SK-N-SH (cell line): ENCODE results near the gene STPG1. TPM values are rescaled to one million over a fixed set of nuclear protein-coding genes. Genes with fewer than 3 reads are reported as not detected.

Experiments
- CTCF ChIA-PET: fragments of 300-600, 350-600 bp; formaldehyde crosslinking; extraction: SDS; loops from one replicate; lab custom pipeline; 2021; lab: Yijun Ruan, JAX
- POLR2A ChIA-PET: fragments of 350-600 bp; sonication (Branson Sonifier 250); formaldehyde crosslinking; extraction: SDS; loops from one replicate; lab custom pipeline; 2020; ENCODE audit warnings: antibody characterized with exemption, inconsistent platforms; lab: Yijun Ruan, JAX
- DNase-seq: peaks from one replicate; pipeline ENCODE4 v3.0.0; 2012
- H2AFZ ChIP-seq: fragments of 200-600 bp; sonication (generic); 2 replicates; pipeline ENCODE4 v1.8.1; 2016; ENCODE audit warnings: antibody characterized with exemption, mild to moderate bottlenecking, low read depth
- H3F3A ChIP-seq: fragments of 200-600 bp; sonication (generic); replicated peaks from 2 replicates; pipeline ENCODE3; 2016; ENCODE audit warnings: antibody characterized with exemption, mild to moderate bottlenecking; ENCODE audit not compliant: insufficient read depth
- H3K27ac ChIP-seq, 2 experiments: fragments of 200-500 bp in 1 of 2; fragments of 200-600 bp in 1 of 2; sonication (Bioruptor generic) in 1 of 2; sonication (generic), shearing (Covaris generic) in 1 of 2; 2 replicates each; pipeline versions ENCODE4 v1.5.1 to v1.6.1; 2014 to 2016; ENCODE audit warnings: low read depth in 2 of 2, inconsistent platforms in 1 of 2, low read length in 1 of 2, mild to moderate bottlenecking in 1 of 2, mixed read lengths in 1 of 2
- H3K27me3 ChIP-seq: fragments of 200-600 bp; sonication (generic), shearing (Covaris generic); 2 replicates; pipeline ENCODE4 v1.6.1; 2016; ENCODE audit warnings: mixed run types; ENCODE audit not compliant: insufficient read depth
- H3K36me3 ChIP-seq, 2 experiments: fragments of 200-500 bp in 1 of 2; fragments of 200-600 bp in 1 of 2; sonication (Bioruptor generic) in 1 of 2; sonication (generic) in 1 of 2; replicated peaks in 1 of 2; 2 replicates each; pipeline versions ENCODE3 to v1.5.1; 2014 to 2016; ENCODE audit warnings: low read length in 1 of 2, mild to moderate bottlenecking in 1 of 2; ENCODE audit not compliant: insufficient read depth in 2 of 2, control insufficient read depth in 1 of 2
- H3K4me1 ChIP-seq, 2 experiments: fragments of 200-500 bp in 1 of 2; fragments of 200-600 bp in 1 of 2; sonication (Bioruptor generic) in 1 of 2; sonication (generic), shearing (Covaris generic) in 1 of 2; 2 replicates each; pipeline versions ENCODE4 v1.5.1 to v1.6.1; 2014 to 2016; ENCODE audit warnings: low read depth in 1 of 2, low read length in 1 of 2, mixed run types in 1 of 2; ENCODE audit not compliant: insufficient read depth in 2 of 2, control insufficient read depth in 1 of 2
- H3K4me2 ChIP-seq: fragments of 200-600 bp; sonication (generic), shearing (Covaris generic); 2 replicates; pipeline ENCODE4 v1.6.1; 2017; ENCODE audit warnings: mixed run types
- H3K4me3 ChIP-seq, 2 experiments: fragments of 200-500 bp in 1 of 2; fragments of 200-600 bp in 1 of 2; sonication (Bioruptor generic) in 1 of 2; sonication (generic), shearing (Covaris generic) in 1 of 2; 2 replicates each; pipeline versions ENCODE4 v1.5.1 to v1.8.1; 2014 to 2016; ENCODE audit warnings: low read depth in 2 of 2, inconsistent platforms in 1 of 2, low read length in 1 of 2, mild to moderate bottlenecking in 1 of 2, mixed read lengths in 1 of 2, moderate library complexity in 1 of 2
- H3K79me2 ChIP-seq: fragments of 200-600 bp; sonication (generic); 2 replicates; pipeline ENCODE4 v1.8.1; 2017; ENCODE audit warnings: mild to moderate bottlenecking; ENCODE audit not compliant: insufficient read depth
- H3K9ac ChIP-seq: fragments of 200-600 bp; sonication (generic); 2 replicates; pipeline ENCODE4 v1.6.1; 2017; ENCODE audit warnings: mixed run types
- H3K9me2 ChIP-seq: fragments of 200-600 bp; sonication (generic); 2 replicates; pipeline ENCODE4 v1.6.1; 2017; ENCODE audit warnings: mixed run types
- H3K9me3 ChIP-seq: fragments of 200-600 bp; sonication (generic); 2 replicates; pipeline ENCODE4 v1.6.1; 2017; ENCODE audit warnings: mixed run types, mild to moderate bottlenecking, moderate library complexity
- H4K20me1 ChIP-seq: fragments of 200-600 bp; sonication (generic); 2 replicates; pipeline ENCODE4 v1.6.1; 2017; ENCODE audit warnings: mild to moderate bottlenecking, mixed run types; ENCODE audit not compliant: insufficient read depth
- EP300 ChIP-seq, 2 experiments: IDR thresholded peaks; 2 replicates each; pipeline versions ENCODE4 v1.4.0 to v1.6.1; 2012; ENCODE audit warnings: borderline replicate concordance in 1 of 2, low read depth in 1 of 2, low read length in 1 of 2
- EZH2phosphoT487 ChIP-seq: fragments of 200-600 bp; sonication (generic); IDR thresholded peaks from 2 replicates; pipeline ENCODE4 v1.6.1; 2017; ENCODE audit warnings: low read depth, mixed run types, mild to moderate bottlenecking, antibody characterized with exemption, moderate library complexity, borderline replicate concordance
- FOXJ3 ChIP-seq: sonication (generic); formaldehyde crosslinking; IDR thresholded peaks from 2 replicates; pipeline ENCODE4 v1.5.1; 2020; ENCODE audit warnings: mild to moderate bottlenecking, missing genetic modification reagents
- FOXM1 ChIP-seq: IDR thresholded peaks from 2 replicates; pipeline ENCODE4 v1.4.0; 2012; ENCODE audit warnings: low read depth, mild to moderate bottlenecking
- GABPA ChIP-seq: IDR thresholded peaks from 2 replicates; pipeline ENCODE4 v1.4.0; 2012; ENCODE audit warnings: low read depth, mild to moderate bottlenecking
- JUND ChIP-seq: IDR thresholded peaks from 2 replicates; pipeline ENCODE4 v1.4.0; 2012
- MEF2A ChIP-seq: IDR thresholded peaks from 2 replicates; pipeline ENCODE4 v1.4.0; 2012; ENCODE audit warnings: low read depth, borderline replicate concordance
- MXI1 ChIP-seq: IDR thresholded peaks from 2 replicates; pipeline ENCODE4 v1.6.1; 2012; ENCODE audit warnings: mild to moderate bottlenecking, low read depth, low read length, improper control_type of control experiment
- POLR2AphosphoS5 ChIP-seq: IDR thresholded peaks from 2 replicates; pipeline ENCODE4 v1.6.1; 2012; ENCODE audit warnings: low read depth, low read length
- RAD21 ChIP-seq: IDR thresholded peaks from 2 replicates; pipeline ENCODE4 v1.6.1; 2012; ENCODE audit warnings: mild to moderate bottlenecking, low read length
- RFX5 ChIP-seq: IDR thresholded peaks from 2 replicates; pipeline ENCODE4 v1.6.1; 2012; ENCODE audit warnings: mild to moderate bottlenecking, improper control_type of control experiment, low read length
- RXRA ChIP-seq: IDR thresholded peaks from 2 replicates; pipeline ENCODE4 v1.4.0; 2012; ENCODE audit warnings: low read depth, mild to moderate bottlenecking, borderline replicate concordance
- SIN3A ChIP-seq: IDR thresholded peaks from 2 replicates; pipeline ENCODE4 v1.6.1; 2012; ENCODE audit warnings: low read depth, mild to moderate bottlenecking, low read length, moderate library complexity, borderline replicate concordance
- SMC3 ChIP-seq: IDR thresholded peaks from 2 replicates; pipeline ENCODE4 v1.6.1; 2012; ENCODE audit warnings: low read depth, low read length, improper control_type of control experiment
- TAF1 ChIP-seq: IDR thresholded peaks from 2 replicates; pipeline ENCODE4 v1.6.1; 2012; ENCODE audit warnings: low read depth, mild to moderate bottlenecking, low read length, moderate library complexity, borderline replicate concordance
- YY1 ChIP-seq: IDR thresholded peaks from 2 replicates; pipeline ENCODE4 v1.4.0; 2012; ENCODE audit warnings: low read depth, mild to moderate bottlenecking
- WGBS: methylation state at CpG from one replicate; pipeline ENCODE4 v1.1.6; 2017; ENCODE audit warnings: low lambda C conversion rate; 5-methylcytosine and 5-hydroxymethylcytosine counted together
- polyA plus RNA-seq, 3 experiments: library from polyadenylated mRNA; depleted of rRNA; stranded (reverse); fragments of >200 nt; gene quantifications; 2 replicates each; pipeline ENCODE4 v1.2.3, GENCODE V29; 2012
- TF ChIP-seq, protein P1 (sequence below): IDR thresholded peaks from 2 replicates; pipeline ENCODE4 v1.4.0; 2012; ENCODE audit warnings: low read depth, borderline replicate concordance
- TF ChIP-seq, protein P2 (sequence below): fragments of 150-350 bp; IDR thresholded peaks from 2 replicates; pipeline ENCODE4 v1.6.1; 2016; ENCODE audit warnings: mild to moderate bottlenecking, low read depth, low read length
- TF ChIP-seq, protein P3 (sequence below): IDR thresholded peaks from 2 replicates; pipeline ENCODE4 v1.6.1; 2012; ENCODE audit warnings: mild to moderate bottlenecking, low read depth, low read length, moderate library complexity
- TF ChIP-seq, protein P4 (sequence below): IDR thresholded peaks from 2 replicates; pipeline ENCODE4; 2012

STPG1 gene
- polyA plus RNA-seq, 1 of the 3 experiments (the other 2 are of a cell fraction): 8.7 TPM

DNA sequence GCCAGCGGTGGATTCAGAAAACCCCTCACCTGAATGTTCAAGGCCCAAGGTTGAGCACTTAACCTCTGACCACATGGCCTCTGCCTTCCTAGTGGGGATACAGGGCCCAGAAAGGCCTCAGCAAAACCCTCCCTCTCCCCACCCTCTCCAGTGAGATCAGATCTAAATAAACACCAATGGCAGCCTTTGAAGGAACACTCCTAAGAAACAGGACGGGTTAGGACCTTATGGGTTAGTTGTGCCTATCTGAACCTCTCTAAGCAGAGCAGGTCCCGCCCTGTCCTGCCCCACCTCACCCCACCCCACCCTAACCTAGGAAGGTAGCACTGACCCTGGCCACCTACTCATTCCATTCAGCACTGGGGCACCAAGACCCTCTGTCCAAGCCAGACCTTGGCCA, 102.3 kb downstream of the STPG1 start:
- no peak for DNase-seq
- Histone ChIP-seq H4K20me1 (no peaks in the 10 kb centered on the region), H3F3A (no peaks in the 10 kb centered on the region), H3K36me3 (no peaks in the 10 kb centered on the region), H3K4me3 (no peak overlapping the region), H3K4me2 (no peak overlapping the region), H3K9me2 (no peaks in the 10 kb centered on the region), H3K9me3 (no peaks in the 10 kb centered on the region), H3K4me1 (no peaks in the 10 kb centered on the region; a peak in 1 of 4 replicates), H3K27me3 (no peaks in the 10 kb centered on the region), H2AFZ (no peak overlapping the region), H3K9ac (no peak overlapping the region), H3K79me2 (no peaks in the 10 kb centered on the region), H3K27ac (no peak overlapping the region)
- ChIA-PET POLR2A (no interaction called here), CTCF (interaction anchor here (0.7 to 3.0 kb wide), 2 partner anchors 80 to 81 kb away, joined by 3 to 12 read pairs; no protein-coding TSS in a partner anchor)
- TF ChIP-seq EP300 (IDR thresholded peaks at IDR 0.05; ENCODE audit: borderline replicate concordance in 1 of 2, low read depth in 1 of 2, low read length in 1 of 2): no peak
- TF ChIP-seq EZH2phosphoT487: no peak
- TF ChIP-seq RFX5: no peak
- no peak for TF ChIP-seq RAD21
- no peak for TF ChIP-seq RXRA
- no peak for TF ChIP-seq SMC3
- no peak for TF ChIP-seq MXI1
- TF ChIP-seq, protein P1, sequence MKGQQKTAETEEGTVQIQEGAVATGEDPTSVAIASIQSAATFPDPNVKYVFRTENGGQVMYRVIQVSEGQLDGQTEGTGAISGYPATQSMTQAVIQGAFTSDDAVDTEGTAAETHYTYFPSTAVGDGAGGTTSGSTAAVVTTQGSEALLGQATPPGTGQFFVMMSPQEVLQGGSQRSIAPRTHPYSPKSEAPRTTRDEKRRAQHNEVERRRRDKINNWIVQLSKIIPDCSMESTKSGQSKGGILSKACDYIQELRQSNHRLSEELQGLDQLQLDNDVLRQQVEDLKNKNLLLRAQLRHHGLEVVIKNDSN: no peak
- no peak for TF ChIP-seq FOXM1
- TF ChIP-seq, protein P2, sequence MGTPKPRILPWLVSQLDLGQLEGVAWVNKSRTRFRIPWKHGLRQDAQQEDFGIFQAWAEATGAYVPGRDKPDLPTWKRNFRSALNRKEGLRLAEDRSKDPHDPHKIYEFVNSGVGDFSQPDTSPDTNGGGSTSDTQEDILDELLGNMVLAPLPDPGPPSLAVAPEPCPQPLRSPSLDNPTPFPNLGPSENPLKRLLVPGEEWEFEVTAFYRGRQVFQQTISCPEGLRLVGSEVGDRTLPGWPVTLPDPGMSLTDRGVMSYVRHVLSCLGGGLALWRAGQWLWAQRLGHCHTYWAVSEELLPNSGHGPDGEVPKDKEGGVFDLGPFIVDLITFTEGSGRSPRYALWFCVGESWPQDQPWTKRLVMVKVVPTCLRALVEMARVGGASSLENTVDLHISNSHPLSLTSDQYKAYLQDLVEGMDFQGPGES: no peak
- TF ChIP-seq SIN3A: no peak
- TF ChIP-seq TAF1: no peak
- TF ChIP-seq, protein P3, sequence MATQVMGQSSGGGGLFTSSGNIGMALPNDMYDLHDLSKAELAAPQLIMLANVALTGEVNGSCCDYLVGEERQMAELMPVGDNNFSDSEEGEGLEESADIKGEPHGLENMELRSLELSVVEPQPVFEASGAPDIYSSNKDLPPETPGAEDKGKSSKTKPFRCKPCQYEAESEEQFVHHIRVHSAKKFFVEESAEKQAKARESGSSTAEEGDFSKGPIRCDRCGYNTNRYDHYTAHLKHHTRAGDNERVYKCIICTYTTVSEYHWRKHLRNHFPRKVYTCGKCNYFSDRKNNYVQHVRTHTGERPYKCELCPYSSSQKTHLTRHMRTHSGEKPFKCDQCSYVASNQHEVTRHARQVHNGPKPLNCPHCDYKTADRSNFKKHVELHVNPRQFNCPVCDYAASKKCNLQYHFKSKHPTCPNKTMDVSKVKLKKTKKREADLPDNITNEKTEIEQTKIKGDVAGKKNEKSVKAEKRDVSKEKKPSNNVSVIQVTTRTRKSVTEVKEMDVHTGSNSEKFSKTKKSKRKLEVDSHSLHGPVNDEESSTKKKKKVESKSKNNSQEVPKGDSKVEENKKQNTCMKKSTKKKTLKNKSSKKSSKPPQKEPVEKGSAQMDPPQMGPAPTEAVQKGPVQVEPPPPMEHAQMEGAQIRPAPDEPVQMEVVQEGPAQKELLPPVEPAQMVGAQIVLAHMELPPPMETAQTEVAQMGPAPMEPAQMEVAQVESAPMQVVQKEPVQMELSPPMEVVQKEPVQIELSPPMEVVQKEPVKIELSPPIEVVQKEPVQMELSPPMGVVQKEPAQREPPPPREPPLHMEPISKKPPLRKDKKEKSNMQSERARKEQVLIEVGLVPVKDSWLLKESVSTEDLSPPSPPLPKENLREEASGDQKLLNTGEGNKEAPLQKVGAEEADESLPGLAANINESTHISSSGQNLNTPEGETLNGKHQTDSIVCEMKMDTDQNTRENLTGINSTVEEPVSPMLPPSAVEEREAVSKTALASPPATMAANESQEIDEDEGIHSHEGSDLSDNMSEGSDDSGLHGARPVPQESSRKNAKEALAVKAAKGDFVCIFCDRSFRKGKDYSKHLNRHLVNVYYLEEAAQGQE: no peak
- no peak for TF ChIP-seq GABPA
- no peak for TF ChIP-seq YY1
- TF ChIP-seq MEF2A: no peak
- no peak for TF ChIP-seq JUND
- TF ChIP-seq FOXJ3: no peak
- TF ChIP-seq, protein P4, sequence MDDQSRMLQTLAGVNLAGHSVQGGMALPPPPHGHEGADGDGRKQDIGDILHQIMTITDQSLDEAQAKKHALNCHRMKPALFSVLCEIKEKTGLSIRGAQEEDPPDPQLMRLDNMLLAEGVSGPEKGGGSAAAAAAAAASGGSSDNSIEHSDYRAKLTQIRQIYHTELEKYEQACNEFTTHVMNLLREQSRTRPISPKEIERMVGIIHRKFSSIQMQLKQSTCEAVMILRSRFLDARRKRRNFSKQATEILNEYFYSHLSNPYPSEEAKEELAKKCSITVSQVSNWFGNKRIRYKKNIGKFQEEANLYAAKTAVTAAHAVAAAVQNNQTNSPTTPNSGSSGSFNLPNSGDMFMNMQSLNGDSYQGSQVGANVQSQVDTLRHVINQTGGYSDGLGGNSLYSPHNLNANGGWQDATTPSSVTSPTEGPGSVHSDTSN: no peak
- no peak for TF ChIP-seq POLR2AphosphoS5
- 82% methylated on average over 3 of the region's 3 CpGs for WGBS
